ENCODE measurements around the gene ZNF394. TPM values are rescaled to one million over a fixed set of nuclear protein-coding genes. Genes with fewer than 3 reads are reported as not detected.

The ZNF394 gene
- total and polyA plus RNA-seq, 2 of the 4 experiments (the other 2 are of a cell fraction), result 10.9 to 24.7 TPM

GRCh38 chr7:99539213-99539811 lies 39.2 kb upstream of the ZNF394 start:
- peaks cover 59% of the 10 kb centered on the region for H3K9me3 ChIP-seq (ENCODE audit: control insufficient read depth, insufficient read depth, low read length)
- ChIA-PET CTCF (no interaction called here), POLR2A (ENCODE audit: unreplicated experiment) (no interaction called here)
- H4K91ac ChIP-seq (ENCODE audit: insufficient read depth, low read depth, low read length), result no peak overlapping the region
- no peak overlapping the region for H3K4me2 ChIP-seq (ENCODE audit: low read depth, low read length)
- no peak overlapping the region for H2AK5ac ChIP-seq (ENCODE audit: low read depth, low read length)
- ATAC-seq (ENCODE audit: low read depth) (no peak), DNase-seq (no peak)
- no peak overlapping the region for H2BK20ac ChIP-seq (ENCODE audit: low read depth, low read length)
- no peak overlapping the region for H2AK9ac ChIP-seq (replicated peaks; ENCODE audit: low read depth, low read length, poor library complexity)
- H2BK5ac ChIP-seq (ENCODE audit: low read depth, low read length, poor library complexity, severe bottlenecking), result no peak overlapping the region
- BruUV-seq (replicated peaks), result no TSS peak
- peaks cover 6% of the 10 kb centered on the region; the same call in 1 of the 2 replicates for H3K36me3 ChIP-seq (ENCODE audit: control insufficient read depth, insufficient read depth, low read length)
- H3K4me3 ChIP-seq (ENCODE audit: insufficient read depth, low read depth, low read length), result no peak overlapping the region
- in situ Hi-C loops (cut with MboI; ENCODE audit: low sequenced_read_pairs) (no loop called here), intact Hi-C loops (cut with micrococcal nuclease) (no loop called here), dilution Hi-C loops (cut with HindIII; ENCODE audit: low sequenced_read_pairs, unreplicated experiment) (no loop called here)
- H3K23ac ChIP-seq (ENCODE audit: low read depth, low read length), result no peak overlapping the region
- H4K8ac ChIP-seq (ENCODE audit: low read depth in 2 of 2, low read length in 2 of 2), result no peak overlapping the region
- TF ChIP-seq RFX5 (IDR thresholded peaks at IDR 0.05; ENCODE audit: low read depth, low read length) (no peak), NFE2L2 (IDR thresholded peaks at IDR 0.05; ENCODE audit: low read depth, low read length) (no peak), CTCF (conservative IDR thresholded peaks at IDR 0.05; ENCODE audit: low read depth, low read length) (no peak), ELK1 (IDR thresholded peaks at IDR 0.05; ENCODE audit: borderline replicate concordance, low read depth, low read length) (no peak), RAD21 (IDR thresholded peaks at IDR 0.05; ENCODE audit: low read length) (no peak), CHD1 (IDR thresholded peaks at IDR 0.05; ENCODE audit: low read depth, low read length) (no peak), BHLHE40 (IDR thresholded peaks at IDR 0.05; ENCODE audit: low read depth, low read length) (no peak), SMC3 (IDR thresholded peaks at IDR 0.05; ENCODE audit: low read depth, low read length) (no peak), MXI1 (IDR thresholded peaks at IDR 0.05; ENCODE audit: borderline replicate concordance, low read depth, low read length) (no peak), RCOR1 (IDR thresholded peaks at IDR 0.05; ENCODE audit: insufficient replicate concordance, low read length) (no peak), FOS (IDR thresholded peaks at IDR 0.05; ENCODE audit: low read depth, low read length) (no peak), MAZ (IDR thresholded peaks at IDR 0.05; ENCODE audit: borderline replicate concordance, low read depth, low read length) (no peak), USF2 (IDR thresholded peaks at IDR 0.05; ENCODE audit: low read depth, low read length) (no peak), MAFK (IDR thresholded peaks at IDR 0.05; ENCODE audit: low read depth, low read length) (no peak), CEBPB (IDR thresholded peaks at IDR 0.05; ENCODE audit: low read depth, low read length) (no peak), POLR2A (IDR thresholded peaks at IDR 0.05; ENCODE audit: low read depth, low read length) (no peak)
- H3K18ac ChIP-seq (ENCODE audit: low read depth, low read length), result no peak overlapping the region
- H2AFZ ChIP-seq (replicated peaks; ENCODE audit: low read length, poor library complexity), result no peak overlapping the region
- H4K5ac ChIP-seq (ENCODE audit: low read depth, low read length), result no peak overlapping the region
- H3K27ac ChIP-seq (ENCODE audit: insufficient read depth, low read length), result no peak overlapping the region
- H2BK15ac ChIP-seq (ENCODE audit: low read depth, low read length), result no peak overlapping the region
- no peak overlapping the region for H3K4ac ChIP-seq (ENCODE audit: low read depth, low read length)
- no peak overlapping the region for H3K9ac ChIP-seq (ENCODE audit: low read depth, low read length)
- H3K14ac ChIP-seq (replicated peaks; ENCODE audit: low read depth, low read length), result no peak overlapping the region
- no peaks in the 10 kb centered on the region for H3K79me1 ChIP-seq (ENCODE audit: low read depth in 1 of 2, low read length in 2 of 2)
- no peaks in the 10 kb centered on the region for H3K9me1 ChIP-seq (ENCODE audit: insufficient read depth, low read length)
- H2BK120ac ChIP-seq (ENCODE audit: low read depth, low read length), result no peak overlapping the region
- no peak overlapping the region for H3K56ac ChIP-seq (ENCODE audit: extremely low read depth, insufficient read depth, low read length)
- no CpG with 5 or more reads among the region's 7 CpGs for WGBS, 2 experiments (ENCODE audit: extremely low coverage in 2 of 2, insufficient read length in 1 of 2)
- no peaks in the 10 kb centered on the region for H3K4me1 ChIP-seq (ENCODE audit: control insufficient read depth, insufficient read depth, low read length)
- no peaks in the 10 kb centered on the region for H4K20me1 ChIP-seq (ENCODE audit: insufficient read depth, low read length)
- H3K27me3 ChIP-seq (ENCODE audit: control insufficient read depth, insufficient read depth, low read length), result no peaks in the 10 kb centered on the region
